K562 (cell line): ENCODE results near the gene NFATC1. TPM values are rescaled to one million over a fixed set of nuclear protein-coding genes. Genes with fewer than 3 reads are reported as not detected.

Experiments
- ATAC-seq: fragments of 200-7000 bp; cut with Tn5 transposase; 3 replicates; pipeline ENCODE4 v1.9.1; 2020; ENCODE audit warnings: moderate library complexity
- BruUV-seq: library from RNA; stranded (reverse); fragments of 400-500 nt; replicated peaks from 2 replicates; lab custom pipeline; 2021; lab: Mats Ljungman, UMichigan
- CTCF ChIA-PET: fragments of 300-600 bp; formaldehyde crosslinking; extraction: SDS; loops from one replicate; lab custom pipeline; 2021; ENCODE audit warnings: low intra/inter-chr PET ratio; lab: Yijun Ruan, JAX
- POLR2A ChIA-PET: fragments of 300-600, 350-650 bp; sonication (Branson Sonifier 250); formaldehyde crosslinking; extraction: SDS; loops from one replicate; lab custom pipeline; 2021; ENCODE audit warnings: antibody characterized with exemption, inconsistent platforms; lab: Yijun Ruan, JAX
- DNase-seq, 4 experiments: peaks; one replicate each; pipeline versions ENCODE4 v3.0.0 to v3.0.0-alpha.2; 2011 to 2018; ENCODE audit warnings: low spot score in 3 of 4, mixed read lengths in 3 of 4; ENCODE audit errors: extremely low read depth in 1 of 4
- FAIRE-seq: peaks from 2 replicates; lab custom pipeline; 2011; peaks lifted over from hg19 to GRCh38; lab: Jason Lieb, UNC
- H2AFZ ChIP-seq: 2 replicates; pipeline ENCODE4 v1.6.0; 2011; ENCODE audit warnings: low read depth, low read length, control low read depth, inconsistent platforms
- H3K27ac ChIP-seq: fragments of 200-600 bp; 3 replicates; pipeline ENCODE4 v1.8.0; 2011; ENCODE audit warnings: low read depth, mild to moderate bottlenecking, control low read depth, inconsistent platforms, low read length, moderate library complexity, mixed read lengths; ENCODE audit errors: extremely low read depth
- H3K27me3 ChIP-seq, 2 experiments: fragments of 300-600 bp in 1 of 2; 2 replicates in 1 of 2; 3 replicates in 1 of 2; pipeline versions ENCODE4 v1.6.0 to v1.8.0; 2011; ENCODE audit warnings: inconsistent platforms in 2 of 2, low read length in 2 of 2, mild to moderate bottlenecking in 1 of 2, mixed read lengths in 1 of 2, moderate library complexity in 1 of 2; ENCODE audit not compliant: control insufficient read depth in 2 of 2, insufficient read depth in 2 of 2
- H3K36me3 ChIP-seq: fragments of 300-600 bp; 3 replicates; pipeline ENCODE4 v1.8.0; 2011; ENCODE audit warnings: mild to moderate bottlenecking, low read length, inconsistent platforms; ENCODE audit not compliant: control insufficient read depth, insufficient read depth
- H3K4me1 ChIP-seq, 2 experiments: fragments of 200-600 bp in 1 of 2; replicated peaks in 1 of 2; 2 replicates in 1 of 2; 3 replicates in 1 of 2; pipeline versions ENCODE4 v1.5.1 to v1.8.0; 2011; ENCODE audit warnings: inconsistent platforms in 2 of 2, low read length in 2 of 2, mild to moderate bottlenecking in 1 of 2, mixed read lengths in 1 of 2, moderate library complexity in 1 of 2; ENCODE audit not compliant: control insufficient read depth in 2 of 2, insufficient read depth in 2 of 2
- H3K4me2 ChIP-seq: 2 replicates; pipeline ENCODE4 v1.6.1; 2011; ENCODE audit warnings: low read length, control low read depth, inconsistent platforms, mixed read lengths; ENCODE audit not compliant: insufficient read depth
- H3K4me3 ChIP-seq: fragments of 200-600 bp; sonication (generic), shearing (Covaris generic); 2 replicates; pipeline ENCODE4 v1.5.1; 2016; ENCODE audit warnings: control low read depth, inconsistent platforms
- H3K79me2 ChIP-seq: fragments of 200-600 bp; 3 replicates; pipeline ENCODE4 v1.8.0; 2011; ENCODE audit warnings: low read length, inconsistent platforms; ENCODE audit not compliant: control insufficient read depth, insufficient read depth
- H3K9ac ChIP-seq, 2 experiments: 2 replicates each; pipeline versions ENCODE4 v1.6.0 to v1.6.1; 2011; ENCODE audit warnings: low read depth in 2 of 2, low read length in 2 of 2, control low read depth in 1 of 2, inconsistent platforms in 1 of 2, mild to moderate bottlenecking in 1 of 2, mixed read lengths in 1 of 2; ENCODE audit not compliant: insufficient read depth in 1 of 2
- H3K9me1 ChIP-seq: one replicate; pipeline ENCODE4 v1.6.0; 2011; ENCODE audit warnings: inconsistent platforms, mild to moderate bottlenecking, low read length, moderate library complexity; ENCODE audit not compliant: control insufficient read depth, insufficient read depth
- H3K9me3 ChIP-seq: replicated peaks from 2 replicates; pipeline ENCODE4 v1.5.1; 2011; ENCODE audit warnings: low read depth, low read length, inconsistent platforms; ENCODE audit not compliant: control insufficient read depth, insufficient read depth
- H4K20me1 ChIP-seq: replicated peaks from 2 replicates; pipeline ENCODE4 v1.6.1; 2011; ENCODE audit warnings: low read length, inconsistent platforms, mixed read lengths; ENCODE audit not compliant: control insufficient read depth, insufficient read depth
- ARID1B ChIP-seq: fragments of 450-650 bp; IDR thresholded peaks from 2 replicates; pipeline ENCODE4 v1.6.1; 2016; ENCODE audit warnings: antibody characterized with exemption, mild to moderate bottlenecking, inconsistent platforms
- CHCHD3 ChIP-seq: fragments of 250-450 bp; sonication (Bioruptor Pico); IDR thresholded peaks from 2 replicates; pipeline ENCODE4 v2.1.2; 2022; ENCODE audit warnings: mild to moderate bottlenecking
- ZFP1 ChIP-seq: fragments of 450-650 bp; formaldehyde crosslinking; IDR thresholded peaks from 2 replicates; pipeline ENCODE4 v1.4.0; 2020; ENCODE audit warnings: mild to moderate bottlenecking, mixed read lengths
- ZNF766 ChIP-seq: fragments of 200-800 bp; sonication (Bioruptor generic); conservative IDR thresholded peaks from 2 replicates; pipeline ENCODE4 v1.6.1; 2016; ENCODE audit warnings: missing genetic modification characterization, missing compliant biosample characterization
- WGBS: fragments of 100-300 bp; shearing (Covaris generic); methylation state at CpG from one replicate; pipeline ENCODE4 v1.1.6; 2016; ENCODE audit warnings: low coverage, mixed read lengths; ENCODE audit not compliant: insufficient coverage; ENCODE audit errors: missing lambda C conversion rate; 5-methylcytosine and 5-hydroxymethylcytosine counted together
- in situ Hi-C: fragments of 300-500 bp; cut with MboI; formaldehyde crosslinking; loops from 4 replicates; pipeline ENCODE4 v1.15.0; 2018; ENCODE audit warnings: inconsistent platforms, mixed read lengths
- intact Hi-C: fragments of 100-400 bp; cut with micrococcal nuclease; formaldehyde crosslinking; loops from 2 replicates; pipeline ENCODE4 v1.14.2; 2022
- polyA plus RNA-seq, 8 experiments: library from polyadenylated mRNA; depleted of rRNA in 4 of 8; stranded (reverse) in 5 of 8; unstranded in 3 of 8; fragments of >200 nt; fragmentation: Nextera tagmentation in 2 of 8; fragmentation: Illumina TruSeq in 1 of 8; extraction: Ambion mirVana in 2 of 8; extraction: Trizol in 1 of 8; gene quantifications; 2 replicates each; pipeline versions ENCODE4 v1.2.1 to v1.2.3, GENCODE V29; 2011 to 2014; ENCODE audit warnings: inconsistent platforms in 1 of 8, missing spikeins in 1 of 8
- total RNA-seq, 7 experiments: library from RNA; depleted of rRNA in 6 of 7; stranded (reverse); fragments of >200 nt in 6 of 7; fragmentation: Illumina TruSeq in 2 of 7; extraction: Trizol in 2 of 7; gene quantifications; 2 replicates each; pipeline versions ENCODE4 v1.2.1 to v1.2.3, GENCODE V29; 2011 to 2021; ENCODE audit warnings: low replicate concordance in 1 of 7
- TF ChIP-seq, protein P1 (sequence below): fragments of 450-650 bp; IDR thresholded peaks from 2 replicates; pipeline ENCODE4 v1.6.1; 2018; ENCODE audit not compliant: partially characterized antibody
- TF ChIP-seq, protein P2 (sequence below), 2 experiments: fragments of 450-650 bp in 1 of 2; sonication (generic) in 1 of 2; formaldehyde crosslinking in 1 of 2; IDR thresholded peaks; 2 replicates each; pipeline versions ENCODE4 v1.7.1 to v1.9.0; 2016 to 2022; ENCODE audit warnings: inconsistent platforms in 1 of 2, mild to moderate bottlenecking in 1 of 2, missing genetic modification reagents in 1 of 2

Gene NFATC1
- total and polyA plus RNA-seq, 9 of the 15 experiments (the other 6 are each of a cell fraction or from before 2014, with no cell fraction given): 1.1 to 16.4 (median 2.5) TPM

GRCh38 chr18:79556829-79557585 is 161.3 kb downstream of the NFATC1 start:
- peak; percentile 59 for ATAC-seq
- no peak for TF ChIP-seq ZFP1 (CRISPR knock-in tag)
- no peak for TF ChIP-seq CHCHD3 (CRISPR knock-in tag)
- TF ChIP-seq, protein P1, sequence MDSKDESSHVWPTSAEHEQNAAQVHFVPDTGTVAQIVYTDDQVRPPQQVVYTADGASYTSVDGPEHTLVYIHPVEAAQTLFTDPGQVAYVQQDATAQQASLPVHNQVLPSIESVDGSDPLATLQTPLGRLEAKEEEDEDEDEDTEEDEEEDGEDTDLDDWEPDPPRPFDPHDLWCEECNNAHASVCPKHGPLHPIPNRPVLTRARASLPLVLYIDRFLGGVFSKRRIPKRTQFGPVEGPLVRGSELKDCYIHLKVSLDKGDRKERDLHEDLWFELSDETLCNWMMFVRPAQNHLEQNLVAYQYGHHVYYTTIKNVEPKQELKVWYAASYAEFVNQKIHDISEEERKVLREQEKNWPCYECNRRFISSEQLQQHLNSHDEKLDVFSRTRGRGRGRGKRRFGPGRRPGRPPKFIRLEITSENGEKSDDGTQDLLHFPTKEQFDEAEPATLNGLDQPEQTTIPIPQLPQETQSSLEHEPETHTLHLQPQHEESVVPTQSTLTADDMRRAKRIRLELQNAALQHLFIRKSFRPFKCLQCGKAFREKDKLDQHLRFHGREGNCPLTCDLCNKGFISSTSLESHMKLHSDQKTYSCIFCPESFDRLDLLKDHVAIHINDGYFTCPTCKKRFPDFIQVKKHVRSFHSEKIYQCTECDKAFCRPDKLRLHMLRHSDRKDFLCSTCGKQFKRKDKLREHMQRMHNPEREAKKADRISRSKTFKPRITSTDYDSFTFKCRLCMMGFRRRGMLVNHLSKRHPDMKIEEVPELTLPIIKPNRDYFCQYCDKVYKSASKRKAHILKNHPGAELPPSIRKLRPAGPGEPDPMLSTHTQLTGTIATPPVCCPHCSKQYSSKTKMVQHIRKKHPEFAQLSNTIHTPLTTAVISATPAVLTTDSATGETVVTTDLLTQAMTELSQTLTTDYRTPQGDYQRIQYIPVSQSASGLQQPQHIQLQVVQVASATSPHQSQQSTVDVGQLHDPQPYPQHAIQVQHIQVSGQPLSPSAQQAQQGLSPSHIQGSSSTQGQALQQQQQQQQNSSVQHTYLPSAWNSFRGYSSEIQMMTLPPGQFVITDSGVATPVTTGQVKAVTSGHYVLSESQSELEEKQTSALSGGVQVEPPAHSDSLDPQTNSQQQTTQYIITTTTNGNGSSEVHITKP: peak; percentile 24
- TF ChIP-seq, protein P2, sequence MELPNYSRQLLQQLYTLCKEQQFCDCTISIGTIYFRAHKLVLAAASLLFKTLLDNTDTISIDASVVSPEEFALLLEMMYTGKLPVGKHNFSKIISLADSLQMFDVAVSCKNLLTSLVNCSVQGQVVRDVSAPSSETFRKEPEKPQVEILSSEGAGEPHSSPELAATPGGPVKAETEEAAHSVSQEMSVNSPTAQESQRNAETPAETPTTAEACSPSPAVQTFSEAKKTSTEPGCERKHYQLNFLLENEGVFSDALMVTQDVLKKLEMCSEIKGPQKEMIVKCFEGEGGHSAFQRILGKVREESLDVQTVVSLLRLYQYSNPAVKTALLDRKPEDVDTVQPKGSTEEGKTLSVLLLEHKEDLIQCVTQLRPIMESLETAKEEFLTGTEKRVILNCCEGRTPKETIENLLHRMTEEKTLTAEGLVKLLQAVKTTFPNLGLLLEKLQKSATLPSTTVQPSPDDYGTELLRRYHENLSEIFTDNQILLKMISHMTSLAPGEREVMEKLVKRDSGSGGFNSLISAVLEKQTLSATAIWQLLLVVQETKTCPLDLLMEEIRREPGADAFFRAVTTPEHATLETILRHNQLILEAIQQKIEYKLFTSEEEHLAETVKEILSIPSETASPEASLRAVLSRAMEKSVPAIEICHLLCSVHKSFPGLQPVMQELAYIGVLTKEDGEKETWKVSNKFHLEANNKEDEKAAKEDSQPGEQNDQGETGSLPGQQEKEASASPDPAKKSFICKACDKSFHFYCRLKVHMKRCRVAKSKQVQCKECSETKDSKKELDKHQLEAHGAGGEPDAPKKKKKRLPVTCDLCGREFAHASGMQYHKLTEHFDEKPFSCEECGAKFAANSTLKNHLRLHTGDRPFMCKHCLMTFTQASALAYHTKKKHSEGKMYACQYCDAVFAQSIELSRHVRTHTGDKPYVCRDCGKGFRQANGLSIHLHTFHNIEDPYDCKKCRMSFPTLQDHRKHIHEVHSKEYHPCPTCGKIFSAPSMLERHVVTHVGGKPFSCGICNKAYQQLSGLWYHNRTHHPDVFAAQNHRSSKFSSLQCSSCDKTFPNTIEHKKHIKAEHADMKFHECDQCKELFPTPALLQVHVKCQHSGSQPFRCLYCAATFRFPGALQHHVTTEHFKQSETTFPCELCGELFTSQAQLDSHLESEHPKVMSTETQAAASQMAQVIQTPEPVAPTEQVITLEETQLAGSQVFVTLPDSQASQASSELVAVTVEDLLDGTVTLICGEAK (IDR thresholded peaks at IDR 0.05): 0 out of 2 replicates have a peak, but pooled peaks have one; percentile 16
- TF ChIP-seq, protein P2 (CRISPR knock-in tag; IDR thresholded peaks at IDR 0.05): no peak
- TF ChIP-seq ZNF766 (CRISPR knock-in tag): no peak
- TF ChIP-seq ARID1B: no peak
- TF ChIP-seq, all 486 proteins: peak for 2
- H3K4me1 ChIP-seq: peaks cover 0 to 17% of the 10 kb centered on the region in 2 experiments; a peak in 2 of 5 replicates
- in situ Hi-C loops (no loop called here), intact Hi-C loops (no loop called here)
- CTCF ChIA-PET: no interaction called here
- H3K4me2 ChIP-seq: no peak overlapping the region
- H3K27ac ChIP-seq: no peak overlapping the region
- no peaks in the 10 kb centered on the region for H3K79me2 ChIP-seq
- POLR2A ChIA-PET: no interaction called here
- no peaks in the 10 kb centered on the region for H3K9me1 ChIP-seq
- H2AFZ ChIP-seq: no peak overlapping the region
- FAIRE-seq (no peak), DNase-seq (no peak)
- H3K27me3 ChIP-seq: peaks cover 36 to 78% of the 10 kb centered on the region in 2 experiments
- no peak overlapping the region for H3K4me3 ChIP-seq
- H3K9ac ChIP-seq: no peak overlapping the region
- H4K20me1 ChIP-seq: 0 out of 2 replicates have a peak, but pooled peaks cover 11% of the 10 kb centered on the region
- H3K36me3 ChIP-seq: no peaks in the 10 kb centered on the region
- BruUV-seq: no TSS peak
- H3K9me3 ChIP-seq: no peaks in the 10 kb centered on the region
- WGBS: 9% methylated on average over 9 of the region's 21 CpGs
